ENCODE results near the gene SERPINE1. TPM values are rescaled to one million over a fixed set of nuclear protein-coding genes. Genes with fewer than 3 reads are reported as not detected.

Gene SERPINE1
- total and polyA plus RNA-seq, 2 experiments from 2014 or later, result 1,537 to 2,000 TPM

GRCh38 chr7:101170617-101171441 lies 43.9 kb downstream of the SERPINE1 start:
- no peak overlapping the region for H3K9ac ChIP-seq
- 0 out of 2 replicates have a peak, but pooled peaks cover 2% of the 10 kb centered on the region for H3K4me1 ChIP-seq (ENCODE audit: insufficient read depth)
- no peaks in the 10 kb centered on the region for H3K9me3 ChIP-seq (ENCODE audit: low read depth)
- H3K79me2 ChIP-seq (ENCODE audit: insufficient read depth), result no peaks in the 10 kb centered on the region
- H4K20me1 ChIP-seq (ENCODE audit: insufficient read depth), result no peaks in the 10 kb centered on the region
- no peak overlapping the region for H3K4me3 ChIP-seq
- H3K27me3 ChIP-seq (replicated peaks; ENCODE audit: insufficient read depth), result peaks cover 62% of the 10 kb centered on the region
- DNase-seq, result no peak
- peaks cover 9% of the 10 kb centered on the region; the same call in 1 of the 2 replicates for H3F3A ChIP-seq (ENCODE audit: insufficient read depth)
- WGBS, 2 experiments (ENCODE audit: low coverage in 1 of 2, low lambda C conversion rate in 2 of 2, missing lambda C conversion rate in 2 of 2), result 3 to 4% methylated on average over 17 of the region's 17 CpGs
- H3K36me3 ChIP-seq (ENCODE audit: low read depth), result no peaks in the 10 kb centered on the region
- H3K27ac ChIP-seq, result no peak overlapping the region
- in situ Hi-C loops (cut with MboI), result no loop called here
- no peaks in the 10 kb centered on the region for H3K9me2 ChIP-seq (ENCODE audit: insufficient read depth)
- no peak overlapping the region for H2AFZ ChIP-seq
- TF ChIP-seq EZH2phosphoT487 (IDR thresholded peaks at IDR 0.05; ENCODE audit: insufficient read depth, low read depth) (peak; percentile 62; the same call in 1 of the 2 replicates), EZH2 (IDR thresholded peaks at IDR 0.05; ENCODE audit: insufficient read depth, poor library complexity, severe bottlenecking) (no peak)
- H3K4me2 ChIP-seq (ENCODE audit: unreplicated experiment), result no peak overlapping the region

GRCh38 chr7:101171442-101171837 lies 44.5 kb downstream of the SERPINE1 start:
- Histone ChIP-seq H3K27ac (no peak overlapping the region), H3K79me2 (ENCODE audit: insufficient read depth) (no peaks in the 10 kb centered on the region), H3K9me3 (ENCODE audit: low read depth) (no peaks in the 10 kb centered on the region), H3K4me2 (ENCODE audit: unreplicated experiment) (no peak overlapping the region), H3K4me1 (ENCODE audit: insufficient read depth) (no peaks in the 10 kb centered on the region), H3K36me3 (ENCODE audit: low read depth) (no peaks in the 10 kb centered on the region), H3K27me3 (replicated peaks; ENCODE audit: insufficient read depth) (peaks cover 68% of the 10 kb centered on the region), H4K20me1 (ENCODE audit: insufficient read depth) (no peaks in the 10 kb centered on the region), H3K9ac (no peak overlapping the region), H3F3A (ENCODE audit: insufficient read depth) (peaks cover 9% of the 10 kb centered on the region; the same call in 1 of the 2 replicates), H3K9me2 (ENCODE audit: insufficient read depth) (no peaks in the 10 kb centered on the region), H2AFZ (no peak overlapping the region), H3K4me3 (no peak overlapping the region)
- in situ Hi-C loops (cut with MboI), result no loop called here
- DNase-seq, result no peak
- TF ChIP-seq EZH2 (IDR thresholded peaks at IDR 0.05; ENCODE audit: insufficient read depth, poor library complexity, severe bottlenecking) (no peak), EZH2phosphoT487 (IDR thresholded peaks at IDR 0.05; ENCODE audit: insufficient read depth, low read depth) (no peak)
- whole genome bisulfite sequencing, 2 experiments (ENCODE audit: low coverage in 1 of 2, low lambda C conversion rate in 2 of 2, missing lambda C conversion rate in 2 of 2), result 0 to 2% methylated on average over 12 to 13 of the region's 13 CpGs

- peaks cover 72% of the 10 kb centered on the region for H3K27me3 ChIP-seq (replicated peaks; ENCODE audit: insufficient read depth)
- 0 out of 2 replicates have a peak, but pooled peaks have one; percentile 39 for TF ChIP-seq EZH2phosphoT487 (IDR thresholded peaks at IDR 0.05; ENCODE audit: insufficient read depth, low read depth)
- no peak for TF ChIP-seq EZH2 (IDR thresholded peaks at IDR 0.05; ENCODE audit: insufficient read depth, poor library complexity, severe bottlenecking)
- DNase-seq, result no peak
- H3K4me3 ChIP-seq, result no peak overlapping the region
- peaks cover 9% of the 10 kb centered on the region; the same call in 1 of the 2 replicates for H3F3A ChIP-seq (ENCODE audit: insufficient read depth)
- H3K27ac ChIP-seq, result no peak overlapping the region
- H3K9ac ChIP-seq, result no peak overlapping the region
- H3K4me1 ChIP-seq (ENCODE audit: insufficient read depth), result no peaks in the 10 kb centered on the region
- no peaks in the 10 kb centered on the region for H3K36me3 ChIP-seq (ENCODE audit: low read depth)
- no peaks in the 10 kb centered on the region for H3K9me2 ChIP-seq (ENCODE audit: insufficient read depth)
- in situ Hi-C loops (cut with MboI), result no loop called here
- WGBS, 2 experiments (ENCODE audit: low coverage in 1 of 2, low lambda C conversion rate in 2 of 2, missing lambda C conversion rate in 2 of 2), result 2 to 4% methylated on average over 66 to 72 of the region's 79 CpGs
- no peak overlapping the region for H2AFZ ChIP-seq
- H3K4me2 ChIP-seq (ENCODE audit: unreplicated experiment), result no peak overlapping the region
- H3K79me2 ChIP-seq (ENCODE audit: insufficient read depth), result no peaks in the 10 kb centered on the region
- no peaks in the 10 kb centered on the region for H3K9me3 ChIP-seq (ENCODE audit: low read depth)
- H4K20me1 ChIP-seq (ENCODE audit: insufficient read depth), result no peaks in the 10 kb centered on the region
These were observed 45.3 kb downstream of the SERPINE1 start for GRCh38 chr7:101172005-101172853.
